Purkinje cell (primary cell): ENCODE results near the gene HELB. TPM values are rescaled to one million over a fixed set of nuclear protein-coding genes. Genes with fewer than 3 reads are reported as not detected.

Source experiments
- polyA plus RNA-seq: library from polyadenylated mRNA; unstranded; fragments of >200 nt; fragmentation: Nextera tagmentation; gene quantifications from 2 replicates; pipeline ENCODE4 v1.2.1, GENCODE V29; 2014

HELB gene
- polyA plus RNA-seq: 0.42 TPM in 1 of 2 replicates, not detected in the other

DNA sequence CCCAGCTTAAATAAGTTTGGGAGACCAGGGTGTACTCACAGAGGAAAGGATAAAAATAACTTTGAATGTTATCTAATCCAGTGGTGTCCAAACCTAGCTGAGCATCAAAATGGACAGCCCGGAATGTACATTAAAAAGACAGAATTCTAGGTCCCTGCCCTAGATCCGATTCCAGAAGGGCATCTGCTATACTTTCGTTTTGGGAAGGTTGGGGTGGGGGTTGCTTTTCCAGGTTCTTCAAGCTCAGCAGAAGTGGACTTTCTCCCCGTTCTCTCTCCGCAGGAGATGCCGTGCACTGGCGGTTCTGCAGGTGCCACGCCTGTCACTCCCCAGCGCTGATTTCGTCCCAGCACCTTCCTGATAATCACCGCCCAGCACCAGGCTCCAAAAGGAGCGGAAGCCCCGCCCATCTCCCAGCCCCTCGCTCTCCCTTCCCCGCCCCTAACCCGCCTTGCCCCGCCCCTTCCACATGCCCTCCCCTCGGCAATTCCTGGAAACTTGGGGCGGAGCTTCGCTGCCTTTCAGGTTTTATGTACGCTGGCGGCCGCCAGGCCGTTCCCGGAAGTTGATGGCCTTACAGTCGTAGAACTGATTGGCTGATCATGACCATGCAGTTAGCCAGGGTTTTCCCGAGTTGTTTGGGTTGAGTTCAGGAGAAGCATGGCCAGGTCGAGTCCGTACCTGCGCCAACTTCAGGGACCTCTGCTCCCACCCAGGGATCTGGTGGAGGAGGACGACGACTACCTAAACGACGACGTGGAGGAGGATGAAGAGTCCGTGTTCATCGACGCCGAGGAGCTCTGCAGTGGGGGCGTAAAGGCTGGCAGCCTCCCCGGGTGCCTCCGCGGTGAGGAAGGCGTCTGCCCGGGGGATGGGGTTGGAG is at the start of gene HELB:
TSS of gene HELB (plus strand) at position 550 of the 883 bp plus-strand sequence. CDS start at position 661, 111 bp downstream.

Other genes with a start within 250 kb of the HELB start
- 34.5 and 50.2 TPM in 2 replicates for gene LLPH, start 171.7 kb upstream of the HELB start, polyA plus RNA-seq
- gene TMBIM4, start 132.5 kb upstream of the HELB start, polyA plus RNA-seq: 301 and 380 TPM in 2 replicates
- 2.1 and 2.6 TPM in 2 replicates for gene IRAK3, start 113.3 kb upstream of the HELB start, polyA plus RNA-seq